HUDEP-2 (cell line): ENCODE measurements around the gene CFAP61.
"Not testable (repeated sequence)": the region's sequence is repeated elsewhere in the genome, so short reads cannot be mapped to it uniquely, and the experiment has no call there.

Experiments used
- DNase-seq, 76 experiments: peaks; one replicate each; lab custom pipeline; 2025; ENCODE audit not compliant: unreplicated experiment in 76 of 76; lab: John Stamatoyannopoulos, UW

Gene CFAP61

GRCh38 chr20:20225325-20226043, 173.2 kb downstream of the CFAP61 start:
- DNase-seq, result no peak

DNA sequence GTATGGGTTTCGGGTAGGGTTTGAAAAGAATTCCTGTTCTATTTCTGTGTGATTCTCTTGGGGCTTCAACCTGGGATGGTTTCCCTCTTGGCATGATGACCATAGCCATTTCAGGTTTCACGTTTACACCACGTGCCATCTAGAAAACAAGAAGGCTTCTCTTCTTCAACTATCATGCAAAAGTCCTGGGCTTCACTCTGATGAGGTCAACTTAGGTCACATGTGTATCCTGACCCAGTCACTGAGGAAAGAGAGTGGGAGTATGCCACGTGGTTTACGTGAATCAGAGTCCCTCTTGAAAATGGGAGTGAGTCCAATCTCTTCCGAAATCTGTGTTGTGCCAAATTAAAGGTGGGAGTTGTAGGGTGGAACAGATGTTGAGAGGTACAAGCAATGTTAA, 174.2 kb downstream of the CFAP61 start:
- DNase-seq, result no peak

DNA sequence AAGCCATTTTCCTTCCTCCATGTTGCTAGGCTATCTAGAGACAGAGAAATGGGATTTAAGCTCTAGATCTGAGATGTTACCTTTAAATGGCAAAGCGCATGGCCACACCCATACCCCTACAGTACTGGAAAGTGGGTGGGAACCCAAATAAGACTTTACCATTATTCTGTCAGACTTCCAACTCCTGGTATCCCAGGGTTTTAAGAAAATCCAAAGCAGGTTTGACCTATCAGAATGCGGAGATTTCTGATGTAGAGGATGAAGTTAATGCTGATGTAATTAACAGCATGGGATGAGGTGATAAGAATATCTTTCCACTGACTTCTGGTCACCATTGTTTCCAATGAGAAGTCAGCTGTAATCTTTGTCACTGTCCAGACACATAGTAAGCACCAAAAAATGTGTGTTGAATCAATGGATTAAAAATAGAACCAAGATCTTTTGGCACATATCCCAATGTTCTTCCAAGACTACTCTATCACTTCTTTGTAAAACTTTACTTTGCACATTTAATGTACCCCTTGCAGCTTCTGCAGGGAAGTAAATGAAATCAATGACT, 174.8 kb downstream of the CFAP61 start:
- DNase-seq, result no peak

GRCh38 chr20:20228351-20228750, 176.0 kb downstream of the CFAP61 start:
- no peak for DNase-seq

DNA sequence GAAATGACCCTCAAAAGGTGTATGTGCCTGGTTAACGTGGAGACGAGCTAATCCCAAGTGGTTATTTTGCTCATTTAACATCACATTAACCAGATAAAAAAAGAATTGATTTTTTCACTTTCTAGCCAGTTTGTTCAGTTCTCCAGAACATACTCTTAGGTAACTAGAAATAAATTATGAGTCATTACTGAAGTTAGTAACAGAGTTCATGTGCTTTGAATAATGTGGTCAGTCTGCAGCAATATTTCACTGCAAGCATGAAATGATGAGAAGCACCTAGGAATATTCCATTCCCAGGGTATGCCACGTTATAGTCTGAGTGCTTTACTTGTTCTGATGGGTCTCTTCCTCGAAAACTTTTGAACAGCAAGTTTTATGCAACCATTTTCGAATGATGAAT, 177.3 kb downstream of the CFAP61 start:
- DNase-seq, result no peak

GRCh38 chr20:20230741-20231140, 178.4 kb downstream of the CFAP61 start:
- DNase-seq, result no peak

DNA sequence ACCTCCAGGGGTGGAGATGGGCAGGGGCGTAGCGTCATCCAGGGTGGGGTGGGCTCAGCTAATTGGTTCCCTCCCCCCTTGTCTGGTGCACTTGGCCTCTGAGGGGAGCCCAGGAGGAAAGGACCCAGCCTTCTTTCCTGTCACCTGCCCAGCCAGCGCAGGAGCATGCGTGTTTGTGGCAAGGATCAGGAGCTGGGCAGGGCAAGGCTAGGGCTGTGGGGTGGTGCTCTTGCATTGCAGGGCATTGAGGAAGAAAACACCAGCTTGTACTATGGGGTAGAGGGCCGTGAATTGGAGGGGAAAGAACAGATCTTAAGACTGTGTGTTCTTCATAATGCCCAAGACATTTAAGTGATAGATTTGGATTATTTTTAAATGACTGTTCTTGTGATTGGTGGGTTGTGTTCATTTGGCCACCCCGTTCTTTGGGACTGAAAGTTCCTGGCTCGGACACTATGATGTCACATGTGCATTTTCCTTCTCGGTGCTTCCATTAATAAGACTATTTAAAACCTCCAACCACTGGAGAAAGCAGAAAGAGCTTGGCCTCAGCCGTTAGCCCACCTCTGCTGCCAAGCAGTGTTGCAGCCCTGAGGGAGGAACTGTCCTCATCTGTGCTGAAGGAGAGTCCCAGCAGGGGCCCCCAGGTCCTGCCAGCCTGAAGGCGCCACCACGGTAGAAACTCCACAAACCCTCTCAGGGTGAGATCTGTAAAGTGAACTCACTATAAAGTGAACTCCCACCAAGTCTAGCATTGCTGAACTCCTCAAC, 179.4 kb downstream of the CFAP61 start:
- DNase-seq, result no peak

DNA sequence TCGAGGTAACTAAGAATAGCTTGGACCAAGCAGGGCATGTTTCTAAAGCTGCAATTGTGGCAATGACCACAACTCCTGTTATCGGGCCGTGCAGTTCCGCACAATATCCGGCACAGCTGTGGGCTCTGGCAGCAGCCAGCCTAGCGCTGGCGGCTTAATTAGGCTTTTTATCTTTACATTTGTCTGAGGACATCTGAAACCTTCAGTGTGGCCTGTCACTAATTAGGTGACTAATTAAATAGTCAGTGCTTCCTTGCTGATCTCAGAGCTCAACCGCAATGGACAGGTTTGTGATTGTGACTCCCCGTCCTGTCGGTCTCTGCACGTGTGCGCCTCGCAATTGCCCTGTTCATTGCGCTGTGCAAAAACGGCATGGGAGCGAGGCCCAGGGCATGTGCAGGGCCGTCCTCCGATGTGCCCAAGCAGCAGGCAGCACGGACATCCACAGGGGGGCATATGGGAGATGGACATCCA, 180.7 kb downstream of the CFAP61 start:
- no peak for DNase-seq

GRCh38 chr20:20235681-20236080, 183.3 kb downstream of the CFAP61 start:
- no peak for DNase-seq

GRCh38 chr20:20237093-20237959, 185.0 kb downstream of the CFAP61 start:
- peak in 18 of 76 experiments; percentile 1 to 28 (median 5) for DNase-seq

DNA sequence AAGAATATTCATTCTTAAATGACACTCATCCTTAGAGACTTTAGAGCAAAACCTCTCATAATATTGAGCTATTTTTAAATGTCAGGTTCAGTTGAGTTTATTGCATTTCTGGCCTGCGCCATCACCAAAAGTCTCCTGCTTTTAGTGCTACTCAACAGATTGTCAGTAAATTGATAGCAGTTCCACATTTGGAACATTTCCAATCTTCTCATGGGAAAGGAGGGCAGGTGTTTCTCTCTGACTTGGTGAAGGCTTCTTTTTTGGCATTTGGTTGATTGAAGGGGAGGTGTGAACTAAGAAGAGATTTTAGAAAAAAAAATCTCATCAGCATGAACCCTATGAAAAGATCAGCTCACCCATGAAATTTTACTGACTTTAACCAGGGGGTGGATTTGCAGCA, 189.6 kb downstream of the CFAP61 start:
- DNase-seq, result no peak

GRCh38 chr20:20244384-20244783, 192.1 kb downstream of the CFAP61 start:
- DNase-seq, result not testable (repeated sequence)

DNA sequence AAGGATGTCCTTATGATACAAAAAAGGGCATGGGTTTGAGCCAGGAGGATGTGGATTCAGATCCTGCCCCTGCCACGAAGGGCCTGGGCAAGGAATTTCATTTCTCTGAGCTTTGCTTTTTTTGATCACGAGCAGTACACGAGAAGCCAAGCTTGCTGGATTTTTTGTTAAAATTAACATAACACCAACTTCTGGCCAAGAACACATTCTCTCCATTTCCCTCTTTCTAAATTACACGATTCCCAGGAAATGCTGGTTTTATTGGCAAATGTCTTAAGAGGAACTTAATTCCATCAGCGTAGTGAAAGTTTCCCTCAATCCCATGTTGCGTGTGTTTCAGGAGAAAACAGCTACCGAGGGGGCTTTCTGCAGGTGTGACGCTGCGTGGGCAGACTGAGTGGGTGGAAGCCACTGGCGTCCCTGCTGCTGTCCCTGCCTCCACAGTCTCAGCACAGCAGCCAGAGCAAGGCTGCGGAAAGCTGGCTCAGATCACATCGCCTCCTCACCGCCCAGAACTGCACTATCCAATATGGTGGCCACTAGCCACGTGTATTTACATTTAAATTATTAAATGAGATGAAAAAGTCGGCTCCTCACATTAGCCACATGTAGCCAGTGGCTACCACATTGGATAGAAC, 194.8 kb downstream of the CFAP61 start:
- DNase-seq, result no peak

DNA sequence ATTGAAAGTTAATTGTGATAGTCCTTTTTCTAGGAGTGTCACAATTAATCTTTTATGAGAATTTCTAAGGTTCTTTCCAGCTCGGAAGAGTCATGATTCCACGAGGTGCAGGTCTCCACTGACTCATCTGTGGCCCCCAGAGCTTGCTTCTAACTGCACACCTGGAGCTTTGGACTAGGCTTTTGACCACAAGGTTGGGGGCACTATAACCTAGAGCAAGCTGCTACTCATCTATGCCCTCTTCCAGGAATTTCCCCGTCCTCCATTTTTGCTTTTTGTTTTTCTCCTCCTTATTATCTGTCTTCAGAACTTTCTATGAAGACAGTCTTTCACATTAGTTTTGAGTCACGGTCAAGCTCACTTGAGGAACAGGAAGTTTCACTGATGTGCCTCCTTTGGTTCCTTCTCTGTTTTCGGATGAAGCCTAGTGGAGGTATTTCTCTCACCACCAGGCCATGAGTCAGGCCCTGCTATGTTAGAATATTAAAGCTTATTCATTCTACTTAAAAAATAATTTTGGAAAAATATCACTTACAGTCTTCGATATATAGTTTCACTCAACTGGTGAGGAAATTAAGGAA, 196.4 kb downstream of the CFAP61 start:
- DNase-seq, result no peak

GRCh38 chr20:20251317-20251716, 199.0 kb downstream of the CFAP61 start:
- DNase-seq, result no peak

- no peak for DNase-seq
Observed at GRCh38 chr20:20251836-20252235, 199.5 kb downstream of the CFAP61 start.

DNA sequence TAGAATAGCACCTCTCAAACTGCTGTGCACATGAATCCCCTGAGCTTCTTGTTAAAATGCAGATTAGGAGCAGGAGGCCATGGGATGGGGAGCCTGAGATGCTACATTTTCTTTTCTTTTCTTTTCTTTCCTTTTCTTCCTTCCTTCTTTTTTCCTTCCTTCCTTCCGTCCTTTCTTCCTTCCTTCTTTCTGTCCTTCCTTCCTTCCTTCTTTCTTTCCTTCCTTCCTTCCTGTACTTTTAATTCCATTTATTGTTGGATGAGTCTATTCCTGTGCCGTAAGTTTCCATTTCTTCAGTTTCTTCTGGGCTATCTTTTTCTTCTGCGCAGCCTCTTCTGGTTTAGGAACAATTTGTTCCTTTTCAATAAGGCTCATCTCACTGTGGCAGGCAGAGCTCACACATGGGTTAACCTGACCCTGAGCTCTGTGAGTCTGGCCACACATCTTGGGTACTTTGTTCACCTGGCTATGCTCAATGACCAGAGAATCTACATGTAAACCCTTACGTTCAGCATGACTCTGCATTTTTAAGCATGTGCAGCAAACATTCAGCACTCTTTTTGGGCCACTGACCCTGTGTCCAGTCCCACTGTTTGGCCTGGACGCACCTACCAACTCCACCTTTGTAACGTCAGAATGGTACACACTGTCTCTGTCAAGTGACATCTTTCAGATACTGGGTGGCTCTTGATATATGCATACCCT, 200.9 kb downstream of the CFAP61 start:
- DNase-seq, result no peak

DNA sequence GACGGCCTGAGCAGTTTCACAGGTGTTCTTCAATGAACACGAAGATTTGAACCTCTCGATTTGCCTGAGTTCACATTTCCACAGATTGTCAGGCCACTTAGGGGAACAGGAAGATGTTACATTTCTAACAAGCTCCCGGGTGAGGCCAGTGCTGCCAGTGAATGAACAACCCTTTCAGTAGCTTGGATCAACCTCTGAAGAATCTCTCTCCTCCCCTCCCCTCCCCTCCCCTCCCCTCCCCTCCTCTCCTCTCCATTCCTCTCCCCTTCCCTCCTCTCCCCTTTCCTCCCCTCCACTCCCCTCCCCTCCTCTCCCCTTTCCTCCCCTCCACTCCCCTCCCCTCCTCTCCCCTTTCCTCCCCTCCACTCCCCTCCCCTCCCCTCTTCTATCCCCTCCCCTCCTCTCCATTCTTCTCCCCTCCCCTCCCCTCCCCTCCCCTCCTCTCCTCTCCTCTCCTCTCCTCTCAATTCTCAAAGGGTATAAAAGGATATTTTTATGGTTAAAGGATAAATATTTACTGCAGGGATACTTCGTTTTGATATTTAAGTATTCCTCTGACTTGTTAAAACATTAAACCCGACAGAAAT, 201.5 kb downstream of the CFAP61 start:
- DNase-seq, result no peak

- no peak for DNase-seq
Observed at GRCh38 chr20:20255099-20255498, 202.8 kb downstream of the CFAP61 start.
